Parathyroid adenoma (tissue), 2 donors: ENCODE data around the gene DSPP.

ENCODE experiments used
- H2AFZ ChIP-seq: fragments of 300-600 bp; sonication (generic); one replicate; pipeline ENCODE4 v1.7.0; 2017; ENCODE audit warnings: antibody characterized with exemption, mild to moderate bottlenecking
- H3K27ac ChIP-seq: fragments of 300-600 bp; sonication (generic); one replicate; pipeline ENCODE4 v1.7.0; 2017
- H3K27me3 ChIP-seq: fragments of 300-600 bp; sonication (generic); one replicate; pipeline ENCODE4 v1.7.0; 2017; ENCODE audit warnings: low read length; ENCODE audit not compliant: control insufficient read depth, insufficient read depth
- H3K36me3 ChIP-seq: fragments of 300-600 bp; sonication (generic); one replicate; pipeline ENCODE4 v1.7.0; 2017; ENCODE audit warnings: low read length; ENCODE audit not compliant: control insufficient read depth, insufficient read depth
- H3K4me1 ChIP-seq: fragments of 300-600 bp; sonication (generic); one replicate; pipeline ENCODE4 v1.7.0; 2017; ENCODE audit warnings: control low read depth
- H3K4me2 ChIP-seq: fragments of 300-600 bp; sonication (generic); one replicate; pipeline ENCODE4 v1.7.0; 2017; ENCODE audit warnings: low read length
- H3K4me3 ChIP-seq: fragments of 300-600 bp; sonication (generic); one replicate; pipeline ENCODE4 v1.7.0; 2017; ENCODE audit warnings: low read depth, low read length
- H3K79me2 ChIP-seq: fragments of 300-600 bp; sonication (generic); one replicate; pipeline ENCODE4 v1.7.0; 2017; ENCODE audit warnings: control low read depth
- H3K9ac ChIP-seq: fragments of 300-600 bp; sonication (generic); one replicate; pipeline ENCODE4 v1.7.0; 2017; ENCODE audit warnings: mild to moderate bottlenecking
- H3K9me3 ChIP-seq: fragments of 300-600 bp; sonication (generic); one replicate; pipeline ENCODE4 v1.7.0; 2017; ENCODE audit warnings: low read length; ENCODE audit not compliant: control insufficient read depth
- CTCF ChIP-seq: fragments of 300-600 bp; sonication (generic); IDR thresholded peaks from one replicate; pipeline ENCODE4 v1.7.0; 2017; ENCODE audit warnings: antibody characterized with exemption, mild to moderate bottlenecking
- donor health status: primary hyperparathyroidism.

DSPP gene

GRCh38 chr4:87654487-87655044, 46.2 kb downstream of the DSPP start:
- Histone ChIP-seq H3K27ac (no peak overlapping the region), H3K4me1 (no peaks in the 10 kb centered on the region), H3K4me3 (no peak overlapping the region), H3K27me3 (no peaks in the 10 kb centered on the region), H3K4me2 (no peak overlapping the region), H3K36me3 (no peaks in the 10 kb centered on the region), H3K9ac (no peak overlapping the region), H3K79me2 (no peaks in the 10 kb centered on the region), H3K9me3 (no peaks in the 10 kb centered on the region), H2AFZ (no peak overlapping the region)
- TF ChIP-seq CTCF = no peak

GRCh38 chr4:87657525-87657924, 49.2 kb downstream of the DSPP start:
- TF ChIP-seq CTCF = no peak

GRCh38 chr4:87659247-87659931, 51.1 kb downstream of the DSPP start:
- Histone ChIP-seq H2AFZ (no peak overlapping the region), H3K79me2 (no peaks in the 10 kb centered on the region), H3K27me3 (no peaks in the 10 kb centered on the region), H3K9me3 (no peaks in the 10 kb centered on the region), H3K27ac (no peak overlapping the region), H3K9ac (no peak overlapping the region), H3K4me3 (no peak overlapping the region), H3K4me1 (no peaks in the 10 kb centered on the region), H3K36me3 (no peaks in the 10 kb centered on the region), H3K4me2 (no peak overlapping the region)
- TF ChIP-seq CTCF = no peak

More at GRCh38 chr4:87657525-87657924, 49.2 kb downstream of the DSPP start:
- Histone ChIP-seq H3K79me2 (no peaks in the 10 kb centered on the region), H3K9me3 (no peaks in the 10 kb centered on the region), H3K4me1 (no peaks in the 10 kb centered on the region), H3K27ac (no peak overlapping the region), H3K9ac (no peak overlapping the region), H3K27me3 (no peaks in the 10 kb centered on the region), H3K4me2 (no peak overlapping the region), H2AFZ (no peak overlapping the region), H3K36me3 (no peaks in the 10 kb centered on the region), H3K4me3 (no peak overlapping the region)

- H3K4me2 ChIP-seq = no peak overlapping the region
- no peaks in the 10 kb centered on the region for H3K36me3 ChIP-seq
- TF ChIP-seq CTCF = no peak
- no peak overlapping the region for H3K9ac ChIP-seq
- H3K79me2 ChIP-seq = no peaks in the 10 kb centered on the region
- H3K27me3 ChIP-seq = no peaks in the 10 kb centered on the region
- H3K4me1 ChIP-seq = no peaks in the 10 kb centered on the region
- no peak overlapping the region for H3K27ac ChIP-seq
- no peaks in the 10 kb centered on the region for H3K9me3 ChIP-seq
- H3K4me3 ChIP-seq = no peak overlapping the region
- no peak overlapping the region for H2AFZ ChIP-seq
These were observed 54.5 kb downstream of the DSPP start for GRCh38 chr4:87662871-87663270.
